Mammary epithelial cell (primary cell): Measurements from ENCODE around the gene NRBF2.

ENCODE experiments used
- EZH2 ChIP-seq: IDR thresholded peaks from 2 replicates; pipeline ENCODE4 v1.6.1; 2012; ENCODE audit warnings: low read length, inconsistent platforms, borderline replicate concordance
- TF ChIP-seq, protein P1 (sequence below), 2 donors: IDR thresholded peaks in 1 of 2; conservative IDR thresholded peaks in 1 of 2; 2 replicates each; pipeline ENCODE4 v1.5.1; 2011 to 2012; ENCODE audit warnings: inconsistent platforms in 2 of 2, low read length in 2 of 2, mild to moderate bottlenecking in 2 of 2, control low read depth in 1 of 2, low read depth in 1 of 2; ENCODE audit not compliant: insufficient read depth in 1 of 2; ENCODE audit errors: extremely low read depth in 1 of 2

DNA sequence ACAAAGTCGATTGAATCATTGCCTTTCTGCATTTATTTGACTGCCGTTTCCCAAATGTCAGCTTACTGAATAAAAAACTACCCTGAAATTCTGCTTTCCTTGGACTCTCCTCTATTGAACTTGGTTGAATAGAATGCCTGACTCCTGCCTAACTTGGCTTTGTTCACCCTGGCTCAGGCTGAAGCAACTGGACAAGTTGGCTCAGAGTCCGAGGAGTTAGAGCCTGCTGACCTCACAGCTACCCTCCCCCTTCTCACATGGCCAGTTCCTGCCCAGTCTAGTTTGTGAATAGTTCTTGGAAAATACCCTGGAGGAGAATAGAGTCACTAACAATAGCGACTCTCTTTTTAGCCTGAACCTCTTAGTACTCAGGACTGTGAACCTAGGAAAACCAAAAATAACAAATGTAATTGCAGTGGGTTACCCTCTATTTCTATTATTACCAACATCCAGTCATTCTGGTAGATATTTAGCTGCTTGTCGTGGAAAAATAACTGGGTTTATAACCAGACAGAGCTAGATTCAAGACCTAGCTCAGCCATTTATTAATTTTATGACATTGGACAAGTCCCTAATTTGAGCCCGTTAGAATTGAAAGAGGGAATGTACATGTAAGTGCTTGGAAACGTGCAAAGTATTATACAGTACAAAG lies 17.3 kb upstream of the NRBF2 start:
- TF ChIP-seq, protein P1, sequence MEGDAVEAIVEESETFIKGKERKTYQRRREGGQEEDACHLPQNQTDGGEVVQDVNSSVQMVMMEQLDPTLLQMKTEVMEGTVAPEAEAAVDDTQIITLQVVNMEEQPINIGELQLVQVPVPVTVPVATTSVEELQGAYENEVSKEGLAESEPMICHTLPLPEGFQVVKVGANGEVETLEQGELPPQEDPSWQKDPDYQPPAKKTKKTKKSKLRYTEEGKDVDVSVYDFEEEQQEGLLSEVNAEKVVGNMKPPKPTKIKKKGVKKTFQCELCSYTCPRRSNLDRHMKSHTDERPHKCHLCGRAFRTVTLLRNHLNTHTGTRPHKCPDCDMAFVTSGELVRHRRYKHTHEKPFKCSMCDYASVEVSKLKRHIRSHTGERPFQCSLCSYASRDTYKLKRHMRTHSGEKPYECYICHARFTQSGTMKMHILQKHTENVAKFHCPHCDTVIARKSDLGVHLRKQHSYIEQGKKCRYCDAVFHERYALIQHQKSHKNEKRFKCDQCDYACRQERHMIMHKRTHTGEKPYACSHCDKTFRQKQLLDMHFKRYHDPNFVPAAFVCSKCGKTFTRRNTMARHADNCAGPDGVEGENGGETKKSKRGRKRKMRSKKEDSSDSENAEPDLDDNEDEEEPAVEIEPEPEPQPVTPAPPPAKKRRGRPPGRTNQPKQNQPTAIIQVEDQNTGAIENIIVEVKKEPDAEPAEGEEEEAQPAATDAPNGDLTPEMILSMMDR (conservative IDR thresholded peaks at IDR 0.05 in 1 of 2, IDR thresholded peaks at IDR 0.05 in 1 of 2; ENCODE audit: extremely low read depth in 1 of 2, insufficient read depth in 1 of 2, low read depth in 1 of 2, low read length in 2 of 2) = no peak
- TF ChIP-seq EZH2 = no peak
